ENCODE data around the gene CYP19A1.
"Not testable (repeated sequence)": the region's sequence is repeated elsewhere in the genome, so short reads cannot be mapped to it uniquely, and the experiment has no call there.

CYP19A1 gene

DNA sequence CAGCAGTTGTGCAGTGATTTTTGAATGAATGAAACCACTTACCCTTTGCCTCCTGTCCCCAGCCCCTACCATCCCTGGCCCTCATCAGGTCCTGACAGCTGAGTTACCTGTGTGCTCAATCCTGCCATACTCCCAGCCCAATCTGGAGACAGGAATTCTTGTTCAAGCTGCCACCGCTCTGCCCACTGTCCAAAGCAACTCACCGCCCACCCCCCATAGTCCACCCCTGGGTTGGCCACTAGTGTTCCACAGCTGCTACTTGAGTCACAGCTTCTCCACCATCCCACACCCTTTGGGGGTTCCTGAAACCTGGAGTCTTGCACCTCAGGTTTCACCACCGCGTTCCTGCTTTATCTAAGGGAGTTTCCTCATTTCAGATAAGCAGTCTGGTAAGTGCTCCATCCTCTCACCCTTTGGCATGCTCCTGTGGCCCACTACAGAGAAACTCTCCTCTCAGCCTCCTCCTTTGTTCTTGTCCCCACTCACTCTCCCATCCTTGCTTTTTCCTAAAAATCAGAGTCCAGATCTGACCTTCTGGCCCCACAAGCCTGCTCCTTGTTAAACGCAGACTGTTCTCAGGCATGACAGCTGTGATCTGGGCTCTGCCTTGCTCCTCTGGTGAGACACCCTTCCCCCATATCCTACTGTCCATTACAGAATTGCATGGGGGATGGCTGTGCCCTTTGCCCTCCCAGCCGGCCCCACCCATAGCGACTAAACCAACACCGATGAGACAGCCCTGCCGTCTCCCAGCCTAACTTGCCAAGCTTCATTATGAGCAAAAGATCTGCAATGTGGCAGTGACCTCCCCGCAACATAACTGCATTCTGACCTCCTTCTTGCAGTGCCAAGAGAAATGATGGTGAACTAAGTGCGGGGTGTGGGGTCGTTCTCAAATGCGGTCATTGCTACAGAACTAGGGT lies 50.0 kb downstream of the CYP19A1 start:
- DNase-seq: no peak

DNA sequence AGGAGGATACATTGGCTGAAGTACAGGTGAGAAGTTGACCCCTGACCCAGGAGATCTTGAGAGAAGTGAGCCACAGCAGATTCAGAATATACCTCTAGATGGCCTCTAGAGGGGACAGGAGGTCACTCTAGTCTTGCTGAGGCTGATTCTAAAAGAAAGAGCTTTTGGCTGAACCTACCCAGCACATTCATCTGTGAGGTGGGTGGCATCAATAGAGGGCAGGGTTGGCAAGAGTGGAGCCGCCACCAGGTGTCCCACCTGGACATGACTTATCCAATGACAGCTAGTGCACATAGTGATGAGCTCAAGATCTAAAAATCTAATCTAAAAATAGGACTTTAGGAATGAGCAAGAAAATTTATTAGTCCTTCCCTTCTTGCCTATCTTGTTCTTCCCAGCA lies 51.6 kb downstream of the CYP19A1 start:
- no peak for DNase-seq

GRCh38 chr15:51285399-51285798 lies 53.0 kb downstream of the CYP19A1 start:
- DNase-seq: no peak

- no peak for DNase-seq
Measured at GRCh38 chr15:51284871-51285270, 53.5 kb downstream of the CYP19A1 start.

- DNase-seq: no peak
Measured at GRCh38 chr15:51283026-51283425, 55.4 kb downstream of the CYP19A1 start.

DNA sequence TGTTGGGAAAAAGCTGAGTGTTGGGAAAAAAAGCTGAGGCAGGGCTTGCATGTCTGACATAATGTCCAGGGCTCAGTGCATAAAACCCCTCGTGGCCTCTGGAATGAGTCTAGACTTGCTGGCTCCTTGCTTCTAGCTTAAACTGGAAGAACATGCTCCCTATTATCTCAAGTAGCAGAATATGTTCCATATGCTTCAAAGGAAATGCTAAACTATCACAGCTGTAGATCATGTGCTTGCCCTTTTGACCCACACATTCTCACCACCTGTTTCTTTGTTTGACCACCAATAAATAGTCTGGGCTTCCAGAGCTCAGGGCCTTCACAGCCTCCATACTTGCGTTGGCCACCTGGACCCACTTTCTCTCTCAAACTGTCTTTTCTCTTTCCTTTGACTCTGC lies 56.2 kb downstream of the CYP19A1 start:
- not testable (repeated sequence) for DNase-seq

DNA sequence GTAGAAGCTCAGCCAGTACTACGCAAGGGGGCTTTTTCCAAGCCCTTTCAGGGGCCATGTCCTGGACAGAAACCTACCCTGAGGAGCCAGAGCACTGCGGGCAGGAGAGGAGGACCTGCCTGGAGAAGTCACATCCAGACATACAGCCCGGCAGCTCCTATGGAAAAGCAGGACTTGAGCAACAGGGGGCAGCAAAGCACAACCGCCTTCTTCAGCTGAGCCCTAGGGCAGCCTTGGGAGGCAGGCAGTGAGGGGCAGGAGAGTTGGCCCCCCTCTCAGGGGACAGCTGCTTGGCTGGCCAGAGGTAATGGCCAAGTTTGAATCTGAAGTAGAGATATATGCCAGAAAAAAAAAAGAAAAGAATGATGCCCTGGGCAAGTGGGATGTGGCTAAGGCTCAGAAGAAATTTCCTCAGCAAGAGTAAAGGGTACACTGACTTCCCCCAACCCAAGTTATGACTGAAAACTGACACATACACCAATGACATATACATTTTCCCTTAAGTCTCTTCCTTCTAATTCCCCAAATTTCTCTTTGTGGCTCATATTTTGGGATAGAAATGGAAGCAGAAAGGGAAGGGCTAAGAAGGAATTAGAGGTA lies 56.9 kb downstream of the CYP19A1 start:
- DNase-seq: no peak

DNA sequence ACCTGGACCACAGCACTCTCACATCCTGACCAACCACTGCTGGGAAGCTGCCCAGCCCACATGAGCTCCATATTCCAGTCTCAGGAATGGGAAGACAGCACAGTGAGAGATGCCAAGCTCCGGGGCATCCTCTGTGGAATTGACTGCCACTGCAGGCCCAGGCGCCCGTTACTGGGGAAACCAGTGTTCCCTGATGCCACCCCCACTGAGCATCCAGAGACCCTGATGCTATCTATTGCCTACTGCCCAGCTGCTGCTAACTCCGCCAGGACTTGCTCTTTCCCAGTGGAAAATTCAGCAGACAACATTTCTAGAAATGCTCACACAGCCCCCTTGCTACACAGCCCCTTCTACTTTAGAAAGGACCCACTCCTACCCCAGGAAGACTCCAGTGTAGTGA lies 57.6 kb downstream of the CYP19A1 start:
- DNase-seq: no peak

DNA sequence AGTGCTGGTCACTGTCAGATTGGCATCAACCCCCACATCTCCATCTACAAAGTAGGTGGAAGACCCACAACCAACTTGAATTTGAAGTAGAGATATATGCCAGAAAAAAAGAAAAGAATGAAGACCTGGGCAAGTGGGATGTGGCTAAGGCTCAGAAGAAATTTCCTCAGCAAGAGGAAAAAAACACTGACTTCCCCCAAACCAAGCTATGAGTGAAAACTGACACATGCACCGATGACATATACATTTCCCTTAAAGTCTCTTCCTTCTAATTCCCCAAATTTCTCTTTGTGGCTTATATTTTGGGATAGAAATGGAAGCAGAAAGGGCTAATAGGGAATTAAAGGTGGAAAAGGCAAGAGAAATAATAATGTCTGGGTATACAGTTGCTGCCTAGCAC lies 59.0 kb downstream of the CYP19A1 start:
- DNase-seq: no peak

- no peak for DNase-seq
Measured at GRCh38 chr15:51277101-51277500, 61.3 kb downstream of the CYP19A1 start.

DNA sequence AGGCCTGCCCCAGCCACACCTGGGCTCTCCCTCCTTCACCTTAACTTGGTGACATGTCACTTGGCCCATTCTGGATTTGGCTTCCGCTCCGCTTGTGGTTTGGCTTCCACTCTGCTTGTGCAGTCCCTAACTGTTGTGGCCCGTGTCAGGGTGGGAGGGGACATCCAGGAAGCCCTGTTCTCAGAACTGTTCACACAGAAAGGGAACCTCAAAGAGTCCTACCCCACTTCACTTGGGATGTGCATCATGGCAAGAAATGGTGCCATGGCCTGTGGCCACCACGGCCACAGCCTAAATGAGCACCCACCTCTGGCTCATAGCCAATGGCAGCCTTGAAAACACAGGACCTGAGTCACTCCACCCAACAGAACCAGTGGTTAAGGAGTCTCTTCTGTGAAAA lies 63.4 kb downstream of the CYP19A1 start:
- no peak for DNase-seq

DNA sequence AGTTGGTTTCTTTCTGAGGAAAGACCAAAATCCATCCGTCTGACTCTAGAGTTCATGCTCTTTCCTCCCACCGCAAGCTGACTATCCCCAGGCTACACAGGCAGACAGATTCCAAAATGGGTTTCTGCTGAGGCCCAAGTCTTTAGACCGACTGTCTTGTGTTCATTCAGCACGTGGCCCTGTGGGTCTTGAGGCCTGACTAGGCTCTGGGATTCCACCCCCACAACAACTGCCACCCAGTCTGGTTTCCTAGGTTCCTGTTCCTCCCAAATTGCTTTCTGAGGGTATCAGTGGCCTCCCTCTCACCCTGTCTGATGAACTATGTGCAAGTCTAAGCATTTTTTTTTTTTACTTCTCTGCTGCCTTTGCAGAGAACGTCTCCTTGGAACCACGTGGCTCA lies 67.7 kb downstream of the CYP19A1 start:
- no peak for DNase-seq

- no peak for DNase-seq
Measured at GRCh38 chr15:51269496-51269895, 68.9 kb downstream of the CYP19A1 start.

GRCh38 chr15:51267703-51268083 lies 70.7 kb downstream of the CYP19A1 start:
- no peak for DNase-seq

- DNase-seq: no peak
Measured at GRCh38 chr15:51267051-51267702, 71.2 kb downstream of the CYP19A1 start.

DNA sequence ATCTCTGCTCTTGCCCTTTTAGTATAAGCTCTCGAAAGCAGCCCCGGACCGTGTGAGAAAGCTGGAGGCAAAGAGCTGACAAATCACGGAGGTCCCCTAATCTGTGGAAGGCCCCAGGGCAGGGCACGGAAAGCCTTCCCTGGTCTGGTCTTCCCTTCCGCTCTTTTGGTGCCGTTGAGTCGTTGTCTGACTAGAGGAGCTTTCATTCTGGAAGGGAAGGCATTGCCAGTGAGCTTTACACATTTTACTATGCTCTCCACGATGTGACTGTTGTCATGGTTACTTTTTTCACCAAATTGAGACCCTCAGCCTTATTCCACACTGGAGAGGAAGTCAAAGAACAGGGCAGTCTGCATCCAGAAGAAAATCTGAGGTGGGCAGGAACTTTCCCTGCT lies 71.7 kb downstream of the CYP19A1 start:
- no peak for DNase-seq

- DNase-seq: no peak
Measured at GRCh38 chr15:51265037-51265555, 73.3 kb downstream of the CYP19A1 start.

GRCh38 chr15:51263726-51264125 lies 74.7 kb downstream of the CYP19A1 start:
- no peak for DNase-seq

DNA sequence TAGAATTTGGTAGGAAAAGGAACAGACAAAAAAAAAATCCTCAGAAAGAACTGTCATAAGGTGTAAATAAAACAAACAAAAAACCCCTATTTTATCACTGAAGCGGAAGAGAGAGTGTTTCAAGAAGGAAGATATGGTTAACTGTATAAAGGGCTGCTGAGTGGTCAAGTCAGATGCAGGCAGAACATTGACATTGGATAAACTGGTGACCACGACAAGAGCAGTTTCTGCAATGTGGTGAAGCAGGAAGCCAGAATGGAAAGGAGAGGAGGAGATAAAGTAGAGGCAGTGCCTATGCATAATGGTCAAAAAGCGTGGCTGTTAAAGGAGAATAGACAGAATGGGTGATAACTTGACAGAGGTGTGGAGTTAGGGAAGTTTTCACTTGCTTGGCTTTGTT lies 75.3 kb downstream of the CYP19A1 start:
- DNase-seq: no peak

- DNase-seq: no peak
Measured at GRCh38 chr15:51262463-51262862, 75.9 kb downstream of the CYP19A1 start.

GRCh38 chr15:51261113-51261512 lies 77.3 kb downstream of the CYP19A1 start:
- DNase-seq: not testable (repeated sequence)

- no peak for DNase-seq
Measured at GRCh38 chr15:51260202-51260601, 78.2 kb downstream of the CYP19A1 start.

- DNase-seq: no peak
Measured at GRCh38 chr15:51255533-51255932, 82.9 kb downstream of the CYP19A1 start.

DNA sequence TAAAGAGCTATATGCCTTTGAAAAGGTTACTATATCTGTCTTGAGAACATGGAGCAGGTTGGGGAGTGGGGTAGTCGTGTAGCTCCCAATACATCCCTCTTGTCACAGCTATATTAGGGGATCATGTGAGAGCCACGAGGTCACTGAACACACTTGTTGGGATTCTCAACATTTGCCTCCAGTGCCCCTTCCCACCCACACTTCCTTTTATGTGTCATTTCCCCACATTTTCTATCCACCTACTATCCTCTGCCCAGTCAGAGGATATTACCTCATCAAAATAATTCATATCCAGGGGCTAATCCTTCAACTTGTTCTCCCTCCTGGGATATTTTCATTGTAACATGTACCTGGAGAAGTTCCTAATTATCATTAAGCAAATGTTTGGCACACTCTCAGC lies 85.0 kb downstream of the CYP19A1 start:
- no peak for DNase-seq
